Endothelial cell of umbilical vein (primary cell): ENCODE measurements around the gene CEP295NL. TPM values are rescaled to one million over a fixed set of nuclear protein-coding genes. Genes with fewer than 3 reads are reported as not detected.

Source experiments
- BruUV-seq: library from RNA; stranded (reverse); fragments of 400-500 nt; replicated peaks from 2 replicates; lab custom pipeline; 2021; lab: Mats Ljungman, UMichigan
- CTCF ChIA-PET: fragments of 300-600, 350-600 bp; sonication (Branson Sonifier 250); formaldehyde crosslinking; loops from one replicate; lab custom pipeline; 2021; ENCODE audit warnings: antibody characterized with exemption, inconsistent platforms; lab: Charles Lee
- POLR2A ChIA-PET: fragments of 300-600, 350-600 bp; sonication (Branson Sonifier 250); formaldehyde crosslinking; loops from one replicate; lab custom pipeline; 2021; ENCODE audit warnings: antibody characterized with exemption, inconsistent platforms; lab: Charles Lee
- DNase-seq: peaks from one replicate; pipeline ENCODE4 v3.0.0-alpha.2; 2011; ENCODE audit warnings: low read depth, low spot score
- FAIRE-seq: peaks from 2 replicates; lab custom pipeline; 2011; peaks lifted over from hg19 to GRCh38; lab: Jason Lieb, UNC
- H2AFZ ChIP-seq: 2 replicates; pipeline ENCODE4 v1.6.0; 2012; ENCODE audit warnings: low read depth, low read length, control low read depth, inconsistent platforms
- H3K27ac ChIP-seq: 2 replicates; pipeline ENCODE4 v1.5.1; 2011; ENCODE audit warnings: low read depth, mild to moderate bottlenecking, control low read depth, low read length, moderate library complexity; ENCODE audit not compliant: insufficient read depth
- H3K27me3 ChIP-seq, 2 experiments: 2 replicates each; pipeline versions ENCODE4 v1.6.0 to v1.6.1; 2011; ENCODE audit warnings: low read length in 2 of 2, mixed read lengths in 1 of 2; ENCODE audit not compliant: control insufficient read depth in 2 of 2, insufficient read depth in 2 of 2
- H3K36me3 ChIP-seq, 2 experiments: 2 replicates in 1 of 2; 3 replicates in 1 of 2; pipeline ENCODE4 v1.5.1; 2011; ENCODE audit warnings: low read length in 2 of 2, mild to moderate bottlenecking in 1 of 2, moderate library complexity in 1 of 2; ENCODE audit not compliant: control insufficient read depth in 2 of 2, insufficient read depth in 2 of 2; ENCODE audit errors: extremely low read depth in 1 of 2
- H3K4me1 ChIP-seq: 3 replicates; pipeline ENCODE4 v1.5.1; 2011; ENCODE audit warnings: mild to moderate bottlenecking, low read length; ENCODE audit not compliant: control insufficient read depth, insufficient read depth; ENCODE audit errors: extremely low read depth
- H3K4me2 ChIP-seq: 2 replicates; pipeline ENCODE4 v1.6.1; 2011; ENCODE audit warnings: low read length, control low read depth, mixed read lengths; ENCODE audit not compliant: insufficient read depth
- H3K4me3 ChIP-seq, 3 experiments: fragments of 200-600 bp in 1 of 3; sonication (generic), shearing (Covaris generic) in 1 of 3; replicated peaks in 1 of 3; 2 replicates each; pipeline ENCODE4 v1.5.1; 2011 to 2016; ENCODE audit warnings: control low read depth in 3 of 3, low read length in 3 of 3, mild to moderate bottlenecking in 2 of 3, inconsistent platforms in 1 of 3, low read depth in 1 of 3, moderate library complexity in 1 of 3; ENCODE audit not compliant: insufficient read depth in 1 of 3
- H3K79me2 ChIP-seq: 2 replicates; pipeline ENCODE4 v1.6.0; 2012; ENCODE audit warnings: low read length, inconsistent platforms; ENCODE audit not compliant: control insufficient read depth, insufficient read depth
- H3K9ac ChIP-seq: replicated peaks from 2 replicates; pipeline ENCODE3; 2011; ENCODE audit warnings: low read length, control low read depth; ENCODE audit not compliant: insufficient read depth; ENCODE audit errors: extremely low read depth
- H3K9me1 ChIP-seq: replicated peaks from 3 replicates; pipeline ENCODE4 v1.6.0; 2011; ENCODE audit warnings: mild to moderate bottlenecking, low read length; ENCODE audit not compliant: control insufficient read depth, insufficient read depth; ENCODE audit errors: extremely low read depth
- H3K9me3 ChIP-seq: replicated peaks from 2 replicates; pipeline ENCODE4 v1.5.1; 2012; ENCODE audit warnings: low read length, inconsistent platforms; ENCODE audit not compliant: control insufficient read depth, insufficient read depth
- H4K20me1 ChIP-seq: replicated peaks from 2 replicates; pipeline ENCODE3; 2011; ENCODE audit warnings: mild to moderate bottlenecking, low read length; ENCODE audit not compliant: control insufficient read depth, insufficient read depth; ENCODE audit errors: extremely low read depth
- EZH2 ChIP-seq: IDR thresholded peaks from 2 replicates; pipeline ENCODE4 v1.6.1; 2012; ENCODE audit warnings: borderline replicate concordance, low read depth, mild to moderate bottlenecking, moderate library complexity, low read length, inconsistent platforms; ENCODE audit not compliant: severe bottlenecking
- FOS ChIP-seq: IDR thresholded peaks from 2 replicates; pipeline ENCODE4 v1.6.1; 2011; ENCODE audit warnings: mild to moderate bottlenecking, low read length, moderate library complexity, borderline replicate concordance; ENCODE audit not compliant: insufficient read depth
- GATA2 ChIP-seq: IDR thresholded peaks from 2 replicates; pipeline ENCODE4 v1.7.0; 2011; ENCODE audit warnings: low read depth, mild to moderate bottlenecking, moderate library complexity, mixed read lengths, low read length; ENCODE audit not compliant: insufficient read length, insufficient read depth
- JUN ChIP-seq: IDR thresholded peaks from 2 replicates; pipeline ENCODE4 v1.6.1; 2011; ENCODE audit warnings: borderline replicate concordance, low read depth; ENCODE audit not compliant: insufficient read length, insufficient read depth
- MYC ChIP-seq: IDR thresholded peaks from one replicate; pipeline ENCODE4 v1.6.1; 2011; ENCODE audit warnings: mild to moderate bottlenecking, low read depth, low read length
- POLR2A ChIP-seq: IDR thresholded peaks from 2 replicates; pipeline ENCODE4 v1.6.1; 2012; ENCODE audit warnings: low read depth, mild to moderate bottlenecking, control low read depth, low read length
- POLR2AphosphoS5 ChIP-seq: IDR thresholded peaks from 2 replicates; pipeline ENCODE4 v1.6.1; 2012; ENCODE audit warnings: low read depth, mild to moderate bottlenecking, control low read depth, low read length, moderate library complexity; ENCODE audit not compliant: insufficient read depth
- dilution Hi-C: fragments of 300-500 bp; cut with MboI; formaldehyde crosslinking; loops from one replicate; pipeline ENCODE4 v1.15.0; 2019; ENCODE audit warnings: low sequenced_read_pairs; ENCODE audit not compliant: extremely low pct_ligation_motif_present
- intact Hi-C: fragments of 100-400 bp; cut with micrococcal nuclease; formaldehyde crosslinking; loops from one replicate; pipeline ENCODE4 v1.10.0; 2022
- polyA plus RNA-seq, 4 experiments: library from polyadenylated mRNA; depleted of rRNA in 3 of 4; stranded (reverse) in 3 of 4; unstranded in 1 of 4; fragments of >200 nt; gene quantifications; 2 replicates each; pipeline versions ENCODE4 v1.2.1 to v1.2.3, GENCODE V29; 2011 to 2012; ENCODE audit warnings: missing spikeins in 1 of 4
- total RNA-seq: library from RNA; stranded (reverse); gene quantifications from 2 replicates; pipeline ENCODE4 v1.2.3, GENCODE V29; 2021
- TF ChIP-seq, protein P1 (sequence below): IDR thresholded peaks from 2 replicates; pipeline ENCODE4 v1.6.1; 2011; ENCODE audit not compliant: insufficient read depth, insufficient read length
- TF ChIP-seq, protein P2 (sequence below), 2 donors: IDR thresholded peaks; 1 replicate in 1 of 2; 2 replicates in 1 of 2; pipeline ENCODE4 v1.5.1; 2011; ENCODE audit warnings: low read length in 2 of 2, mild to moderate bottlenecking in 2 of 2, moderate library complexity in 2 of 2, control low read depth in 1 of 2, inconsistent platforms in 1 of 2, low read depth in 1 of 2; ENCODE audit not compliant: insufficient read depth in 1 of 2; ENCODE audit errors: extremely low read depth in 1 of 2

The CEP295NL gene
- total and polyA plus RNA-seq, 2 donors (not counting 3 experiments of a cell fraction or from before 2014, with no cell fraction given), result 0.10 to 8.3 TPM

DNA sequence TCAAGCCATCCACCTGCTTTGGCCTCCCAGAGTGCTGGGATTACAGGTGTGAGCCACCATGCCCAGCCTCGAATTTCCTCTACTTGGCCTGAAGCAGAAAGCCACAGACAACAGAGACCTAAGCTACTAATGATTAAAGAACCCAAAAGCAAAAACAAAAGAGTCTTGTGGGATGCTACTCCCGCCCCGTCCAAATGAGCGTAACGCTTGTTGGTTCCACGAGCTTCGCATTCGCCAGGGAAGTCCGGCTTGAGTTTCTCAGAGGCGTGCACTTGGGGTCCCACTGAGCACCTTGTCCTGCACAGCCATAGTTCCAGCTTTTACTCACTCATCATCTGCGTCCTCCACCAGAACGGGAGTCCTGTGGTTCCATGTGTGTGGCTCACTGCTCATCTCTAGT lies 16.0 kb downstream of the CEP295NL start:
- no peak overlapping the region for H2AFZ ChIP-seq
- H3K4me1 ChIP-seq, result peaks cover 28% of the 10 kb centered on the region
- POLR2A ChIA-PET, result no interaction called here
- dilution Hi-C loops (no loop called here), intact Hi-C loops (no loop called here)
- H3K4me3 ChIP-seq, result no peak overlapping the region
- no peaks in the 10 kb centered on the region for H3K9me1 ChIP-seq
- H3K4me2 ChIP-seq, result no peak overlapping the region
- H3K27ac ChIP-seq, result no peak overlapping the region
- CTCF ChIA-PET, result interaction anchor here (0.7 to 2.4 kb wide), 4 partner anchors 14 to 84 kb away, joined by 3 to 13 read pairs (median 4); no protein-coding TSS in a partner anchor
- no peak for FAIRE-seq
- no peak overlapping the region for H3K9ac ChIP-seq
- DNase-seq, result no peak
- H3K27me3 ChIP-seq, result no peaks in the 10 kb centered on the region
- H4K20me1 ChIP-seq, result no peaks in the 10 kb centered on the region
- no TSS peak for BruUV-seq
- TF ChIP-seq POLR2AphosphoS5, result no peak
- no peak for TF ChIP-seq GATA2
- TF ChIP-seq, protein P1, sequence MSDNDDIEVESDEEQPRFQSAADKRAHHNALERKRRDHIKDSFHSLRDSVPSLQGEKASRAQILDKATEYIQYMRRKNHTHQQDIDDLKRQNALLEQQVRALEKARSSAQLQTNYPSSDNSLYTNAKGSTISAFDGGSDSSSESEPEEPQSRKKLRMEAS, result no peak
- TF ChIP-seq, protein P2, sequence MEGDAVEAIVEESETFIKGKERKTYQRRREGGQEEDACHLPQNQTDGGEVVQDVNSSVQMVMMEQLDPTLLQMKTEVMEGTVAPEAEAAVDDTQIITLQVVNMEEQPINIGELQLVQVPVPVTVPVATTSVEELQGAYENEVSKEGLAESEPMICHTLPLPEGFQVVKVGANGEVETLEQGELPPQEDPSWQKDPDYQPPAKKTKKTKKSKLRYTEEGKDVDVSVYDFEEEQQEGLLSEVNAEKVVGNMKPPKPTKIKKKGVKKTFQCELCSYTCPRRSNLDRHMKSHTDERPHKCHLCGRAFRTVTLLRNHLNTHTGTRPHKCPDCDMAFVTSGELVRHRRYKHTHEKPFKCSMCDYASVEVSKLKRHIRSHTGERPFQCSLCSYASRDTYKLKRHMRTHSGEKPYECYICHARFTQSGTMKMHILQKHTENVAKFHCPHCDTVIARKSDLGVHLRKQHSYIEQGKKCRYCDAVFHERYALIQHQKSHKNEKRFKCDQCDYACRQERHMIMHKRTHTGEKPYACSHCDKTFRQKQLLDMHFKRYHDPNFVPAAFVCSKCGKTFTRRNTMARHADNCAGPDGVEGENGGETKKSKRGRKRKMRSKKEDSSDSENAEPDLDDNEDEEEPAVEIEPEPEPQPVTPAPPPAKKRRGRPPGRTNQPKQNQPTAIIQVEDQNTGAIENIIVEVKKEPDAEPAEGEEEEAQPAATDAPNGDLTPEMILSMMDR (IDR thresholded peaks at IDR 0.05; ENCODE audit: extremely low read depth in 1 of 2, insufficient read depth in 1 of 2, low read depth in 1 of 2, low read length in 2 of 2), result no peak
- TF ChIP-seq MYC, result no peak
- no peak for TF ChIP-seq JUN
- TF ChIP-seq POLR2A, result no peak
- no peak for TF ChIP-seq FOS
- TF ChIP-seq EZH2, result no peak
- H3K79me2 ChIP-seq, result peaks cover 13% of the 10 kb centered on the region
- H3K9me3 ChIP-seq, result no peaks in the 10 kb centered on the region
- H3K36me3 ChIP-seq, result no peaks in the 10 kb centered on the region
